HepG2 (cell line): ENCODE measurements around the gene PDE3B. TPM values are rescaled to one million over a fixed set of nuclear protein-coding genes. Genes with fewer than 3 reads are reported as not detected.

Experiments
- ATAC-seq: fragments of 200-7000 bp; cut with Tn5 transposase; 3 replicates; pipeline ENCODE4 v1.9.1; 2020; ENCODE audit warnings: mild to moderate bottlenecking, moderate library complexity
- BruUV-seq: library from RNA; stranded (reverse); fragments of 400-500 nt; replicated peaks from 2 replicates; lab custom pipeline; 2021; lab: Mats Ljungman, UMichigan
- CTCF ChIA-PET: fragments of 300-600 bp; formaldehyde crosslinking; extraction: SDS; loops from one replicate; lab custom pipeline; 2021; ENCODE audit warnings: low total read pairs, inconsistent platforms, low intra/inter-chr PET ratio; lab: Yijun Ruan, JAX
- POLR2A ChIA-PET: fragments of 350-600 bp; sonication (Branson Sonifier 250); formaldehyde crosslinking; loops from one replicate; lab custom pipeline; 2020; ENCODE audit warnings: antibody characterized with exemption, inconsistent platforms; lab: Yijun Ruan, JAX
- DNase-seq: peaks from one replicate; pipeline ENCODE4 v3.0.0-alpha.2; 2015; ENCODE audit warnings: low spot score
- FAIRE-seq: peaks from 3 replicates; lab custom pipeline; 2011; peaks lifted over from hg19 to GRCh38; lab: Jason Lieb, UNC
- H2AFZ ChIP-seq: one replicate; pipeline ENCODE4 v1.6.1; 2011; ENCODE audit warnings: low read length, inconsistent platforms
- H3K27ac ChIP-seq: fragments of 300-600 bp; 3 replicates; pipeline ENCODE4 v1.8.0; 2011; ENCODE audit warnings: mixed run types, mild to moderate bottlenecking, mixed read lengths, low read length, inconsistent platforms; ENCODE audit not compliant: insufficient read depth; ENCODE audit errors: extremely low read length
- H3K27me3 ChIP-seq, 2 experiments: fragments of 200-600 bp in 1 of 2; 2 replicates in 1 of 2; 3 replicates in 1 of 2; pipeline versions ENCODE4 v1.6.0 to v1.8.0; 2011; ENCODE audit warnings: low read length in 2 of 2, mild to moderate bottlenecking in 2 of 2, moderate library complexity in 2 of 2, inconsistent platforms in 1 of 2; ENCODE audit not compliant: insufficient read depth in 2 of 2, control insufficient read depth in 1 of 2
- H3K36me3 ChIP-seq, 2 experiments: fragments of 200-600 bp in 1 of 2; replicated peaks in 1 of 2; 2 replicates in 1 of 2; 3 replicates in 1 of 2; pipeline versions ENCODE4 v1.5.1 to v1.8.0; 2011; ENCODE audit warnings: low read length in 2 of 2, inconsistent platforms in 1 of 2; ENCODE audit not compliant: insufficient read depth in 2 of 2, control insufficient read depth in 1 of 2
- H3K4me1 ChIP-seq: 2 replicates; pipeline ENCODE4 v1.5.1; 2012; ENCODE audit warnings: low read length, inconsistent platforms; ENCODE audit not compliant: insufficient read depth
- H3K4me2 ChIP-seq: 2 replicates; pipeline ENCODE4 v1.6.0; 2011; ENCODE audit warnings: low read depth, low read length, inconsistent platforms
- H3K4me3 ChIP-seq, 3 experiments: fragments of 200-600 bp in 1 of 3; sonication (generic), shearing (Covaris generic) in 1 of 3; replicated peaks in 1 of 3; 2 replicates each; pipeline ENCODE4 v1.5.1; 2011 to 2016; ENCODE audit warnings: low read length in 3 of 3, inconsistent platforms in 2 of 3, low read depth in 2 of 3, mild to moderate bottlenecking in 2 of 3, control low read depth in 1 of 3, mixed read lengths in 1 of 3; ENCODE audit not compliant: insufficient read depth in 1 of 3
- H3K79me2 ChIP-seq: one replicate; pipeline ENCODE4 v1.6.1; 2011; ENCODE audit warnings: low read length, inconsistent platforms; ENCODE audit not compliant: insufficient read depth
- H3K9ac ChIP-seq: 2 replicates; pipeline ENCODE4 v1.6.0; 2011; ENCODE audit warnings: mild to moderate bottlenecking, low read depth, low read length, inconsistent platforms; ENCODE audit not compliant: insufficient read depth
- H3K9me3 ChIP-seq: 2 replicates; pipeline ENCODE4 v1.5.1; 2012; ENCODE audit warnings: mild to moderate bottlenecking, low read length
- H4K20me1 ChIP-seq: 2 replicates; pipeline ENCODE4 v1.6.0; 2011; ENCODE audit warnings: inconsistent platforms, mild to moderate bottlenecking, low read length, moderate library complexity; ENCODE audit not compliant: insufficient read depth
- ARID5B ChIP-seq: IDR thresholded peaks from 2 replicates; pipeline ENCODE4 v1.4.0; 2020; ENCODE audit warnings: mild to moderate bottlenecking, missing genetic modification reagents
- BCL6 ChIP-seq: IDR thresholded peaks from 2 replicates; pipeline ENCODE4 v1.6.1; 2016; ENCODE audit warnings: missing genetic modification reagents, missing compliant biosample characterization
- FOXA1 ChIP-seq, 2 experiments: fragments of 450-650 bp in 1 of 2; sonication (generic) in 1 of 2; formaldehyde crosslinking in 1 of 2; IDR thresholded peaks; 2 replicates each; pipeline versions ENCODE4 v1.4.0 to v1.6.1; 2016 to 2020; ENCODE audit warnings: missing genetic modification reagents in 1 of 2
- FOXA3 ChIP-seq: IDR thresholded peaks from 2 replicates; pipeline ENCODE4 v1.6.1; 2016; ENCODE audit warnings: missing genetic modification reagents, missing compliant biosample characterization
- GATAD2A ChIP-seq: IDR thresholded peaks from 2 replicates; pipeline ENCODE4 v1.6.1; 2016
- HMG20A ChIP-seq: IDR thresholded peaks from 2 replicates; pipeline ENCODE4 v1.6.1; 2016; ENCODE audit warnings: borderline replicate concordance
- HNF1A ChIP-seq, 2 experiments: sonication (generic) in 1 of 2; formaldehyde crosslinking in 1 of 2; IDR thresholded peaks; 2 replicates each; pipeline versions ENCODE4 v1.4.0 to v1.6.1; 2016 to 2020; ENCODE audit warnings: borderline replicate concordance in 1 of 2, low read depth in 1 of 2, mild to moderate bottlenecking in 1 of 2, missing genetic modification reagents in 1 of 2
- ISL2 ChIP-seq: sonication (generic); formaldehyde crosslinking; IDR thresholded peaks from 2 replicates; pipeline ENCODE4 v1.5.0; 2020; ENCODE audit warnings: missing genetic modification reagents
- MIXL1 ChIP-seq: IDR thresholded peaks from 2 replicates; pipeline ENCODE4 v1.6.1; 2016
- NCOA2 ChIP-seq: sonication (generic); formaldehyde crosslinking; IDR thresholded peaks from 2 replicates; pipeline ENCODE4 v1.8.0; 2022; ENCODE audit warnings: inconsistent platforms
- SOX13 ChIP-seq, 3 experiments: fragments of 450-650 bp in 1 of 3; sonication (generic) in 1 of 3; formaldehyde crosslinking in 1 of 3; IDR thresholded peaks in 2 of 3; conservative IDR thresholded peaks in 1 of 3; 2 replicates each; pipeline versions ENCODE4 v1.5.0 to v1.6.1; 2016 to 2020; ENCODE audit warnings: antibody characterized with exemption in 1 of 3, mild to moderate bottlenecking in 1 of 3, missing compliant biosample characterization in 1 of 3, missing genetic modification reagents in 1 of 3, moderate library complexity in 1 of 3
- ZNF10 ChIP-seq: sonication (generic); formaldehyde crosslinking; IDR thresholded peaks from 2 replicates; pipeline ENCODE4 v1.4.0; 2020; ENCODE audit warnings: mild to moderate bottlenecking, low read depth, missing genetic modification reagents, borderline replicate concordance
- ZNF850 ChIP-seq: sonication (generic); formaldehyde crosslinking; conservative IDR thresholded peaks from 2 replicates; pipeline ENCODE4 v1.9.0; 2021; ENCODE audit warnings: mild to moderate bottlenecking, missing genetic modification reagents
- WGBS: methylation state at CpG from one replicate; pipeline ENCODE4 v1.1.6; 2017; ENCODE audit warnings: low lambda C conversion rate; 5-methylcytosine and 5-hydroxymethylcytosine counted together
- in situ Hi-C: cut with HindIII; loops from 2 replicates; pipeline ENCODE4 v1.10.0; 2017; ENCODE audit warnings: low pct_unique_long_range_greater_than_20kb; ENCODE audit not compliant: extremely low pct_ligation_motif_present
- intact Hi-C: fragments of 100-400 bp; cut with micrococcal nuclease; formaldehyde crosslinking; loops from one replicate; pipeline ENCODE4 v1.10.0; 2022; ENCODE audit not compliant: unreplicated experiment
- polyA plus RNA-seq, 8 experiments: library from polyadenylated mRNA; depleted of rRNA in 3 of 8; stranded (reverse) in 7 of 8; unstranded in 1 of 8; fragments of >200 nt; fragmentation: Illumina TruSeq in 4 of 8; extraction: Trizol in 4 of 8; gene quantifications; 2 replicates each; pipeline versions ENCODE4 v1.2.1 to v1.2.3, GENCODE V29; 2011 to 2016; ENCODE audit warnings: low read depth in 4 of 8, missing spikeins in 1 of 8, mixed read lengths in 1 of 8; ENCODE audit not compliant: insufficient read depth in 1 of 8
- total RNA-seq, 5 experiments: library from RNA; depleted of rRNA; stranded (reverse); fragments of >200 nt; fragmentation: Illumina TruSeq; extraction: Trizol; gene quantifications; 2 replicates each; pipeline ENCODE4 v1.2.3, GENCODE V29; 2016; ENCODE audit warnings: low read depth in 1 of 5

PDE3B gene
- total and polyA plus RNA-seq, 2 of the 13 experiments (the other 11 are each of a cell fraction or from before 2014, with no cell fraction given), result 14.1 to 26.5 TPM

GRCh38 chr11:14818779-14819178 lies 175.2 kb downstream of the PDE3B start:
- no peaks in the 10 kb centered on the region for H3K9me3 ChIP-seq
- ATAC-seq, result no peak
- peak; percentile 8 for FAIRE-seq
- no peak overlapping the region for H3K27ac ChIP-seq
- H3K27me3 ChIP-seq, result no peaks in the 10 kb centered on the region
- ChIA-PET POLR2A (no interaction called here), CTCF (no interaction called here)
- H3K36me3 ChIP-seq, result peaks cover 1 to 15% of the 10 kb centered on the region in 2 experiments; a peak in 4 of 5 replicates
- H4K20me1 ChIP-seq, result no peaks in the 10 kb centered on the region
- 39% methylated on average over 2 of the region's 2 CpGs for whole genome bisulfite sequencing
- H3K4me1 ChIP-seq, result peaks cover 12% of the 10 kb centered on the region
- intact Hi-C loops, result no loop called here
- no peaks in the 10 kb centered on the region for H3K79me2 ChIP-seq
- H3K9ac ChIP-seq, result no peak overlapping the region
- TF ChIP-seq FOXA1 (IDR thresholded peaks at IDR 0.05) (no peak), FOXA1 (CRISPR knock-in tag; IDR thresholded peaks at IDR 0.05) (peak; percentile 18; the same call in 1 of the 2 replicates), ISL2 (CRISPR knock-in tag) (peak; percentile 59; the same call in 1 of the 2 replicates), GATAD2A (CRISPR knock-in tag) (peak; percentile 31; the same call in 1 of the 2 replicates), SOX13 (IDR thresholded peaks at IDR 0.05) (no peak), SOX13 (CRISPR knock-in tag; conservative IDR thresholded peaks at IDR 0.05 in 1 of 2, IDR thresholded peaks at IDR 0.05 in 1 of 2) (peak in 1 of 2 experiments; percentile 18; a peak in 1 of 4 replicates), MIXL1 (CRISPR knock-in tag) (no peak), HNF1A (IDR thresholded peaks at IDR 0.05; ENCODE audit: low read depth) (peak; percentile 49; the same call in 1 of the 2 replicates), HNF1A (CRISPR knock-in tag; IDR thresholded peaks at IDR 0.05; ENCODE audit: borderline replicate concordance) (peak; percentile 32; the same call in 1 of the 2 replicates), HMG20A (CRISPR knock-in tag) (peak; percentile 29; the same call in 1 of the 2 replicates), ARID5B (CRISPR knock-in tag) (peak; percentile 46; the same call in 1 of the 2 replicates), ZNF850 (CRISPR knock-in tag) (no peak), ZNF10 (no peak), FOXA3 (peak; percentile 30; the same call in 1 of the 2 replicates), BCL6 (CRISPR knock-in tag) (peak; percentile 93), NCOA2 (CRISPR knock-in tag) (0 out of 2 replicates have a peak, but pooled peaks have one; percentile 22)
- in situ Hi-C loops, result no loop called here
- H3K4me3 ChIP-seq, result no peak overlapping the region
- no peak overlapping the region for H2AFZ ChIP-seq
- BruUV-seq, result no TSS peak
- no peak overlapping the region for H3K4me2 ChIP-seq
- peak; percentile 24 for DNase-seq
